ENCODE results near the gene ASPDH. TPM values are rescaled to one million over a fixed set of nuclear protein-coding genes. Genes with fewer than 3 reads are reported as not detected.
A peak's percentile ranks its signal among the peaks of the same experiment; 100 is the strongest.

ASPDH gene
- total RNA-seq, 1 donor from 2014 or later = not detected

GRCh38 chr19:50488389-50489194, 25.1 kb downstream of the ASPDH start:
- no peaks in the 10 kb centered on the region for H3K36me3 ChIP-seq (ENCODE audit: control insufficient read depth, insufficient read depth, low read length)
- H3K27me3 ChIP-seq (ENCODE audit: control insufficient read depth, insufficient read depth, low read length) = peaks cover 53% of the 10 kb centered on the region
- TF ChIP-seq CTCF (IDR thresholded peaks at IDR 0.05; ENCODE audit: insufficient read depth, low read length, poor library complexity, severe bottlenecking) = no peak
- H3K4me3 ChIP-seq (ENCODE audit: low read depth, low read length) = no peak overlapping the region
- DNase-seq (ENCODE audit: low read depth) = no peak

DNA sequence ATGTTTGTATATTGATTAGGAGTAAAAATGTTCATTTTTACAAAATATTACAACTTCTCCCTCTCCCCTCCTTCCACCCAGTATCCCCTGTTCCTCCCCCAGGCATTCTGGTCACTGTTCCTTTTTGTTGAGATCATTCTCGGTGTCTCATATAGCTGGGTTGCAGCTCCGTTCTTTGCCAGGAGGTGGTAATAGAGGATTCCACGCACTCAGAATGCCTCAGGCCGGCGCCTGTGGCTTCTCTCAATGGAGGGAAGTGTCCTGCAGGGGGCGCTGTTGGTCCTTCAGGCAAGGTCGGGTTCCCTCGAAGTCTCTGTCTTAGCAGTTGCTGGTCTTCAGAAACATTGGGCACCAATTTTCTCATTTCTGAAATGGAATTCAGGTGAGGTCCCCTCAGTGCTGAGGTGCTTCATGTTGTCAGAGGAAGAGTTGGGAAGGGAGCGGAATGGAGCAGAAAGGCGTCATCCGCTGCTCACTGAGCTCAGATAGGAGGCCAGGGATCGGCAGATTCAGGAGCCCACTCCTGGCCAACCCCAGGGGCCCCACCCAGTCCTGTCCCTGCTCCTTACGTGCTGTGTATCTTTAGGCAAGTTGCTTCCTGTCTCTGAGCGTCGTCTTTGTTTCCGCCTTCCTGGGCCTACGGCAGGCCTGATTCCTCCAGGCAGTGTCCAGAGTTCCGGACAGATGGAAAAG, 26.7 kb downstream of the ASPDH start:
- DNase-seq (ENCODE audit: low read depth) = no peak
- H3K4me3 ChIP-seq (ENCODE audit: low read depth, low read length) = no peak overlapping the region
- peaks cover 40% of the 10 kb centered on the region for H3K27me3 ChIP-seq (ENCODE audit: control insufficient read depth, insufficient read depth, low read length)
- TF ChIP-seq CTCF (IDR thresholded peaks at IDR 0.05; ENCODE audit: insufficient read depth, low read length, poor library complexity, severe bottlenecking) = peak; percentile 52
- no peaks in the 10 kb centered on the region for H3K36me3 ChIP-seq (ENCODE audit: control insufficient read depth, insufficient read depth, low read length)

DNA sequence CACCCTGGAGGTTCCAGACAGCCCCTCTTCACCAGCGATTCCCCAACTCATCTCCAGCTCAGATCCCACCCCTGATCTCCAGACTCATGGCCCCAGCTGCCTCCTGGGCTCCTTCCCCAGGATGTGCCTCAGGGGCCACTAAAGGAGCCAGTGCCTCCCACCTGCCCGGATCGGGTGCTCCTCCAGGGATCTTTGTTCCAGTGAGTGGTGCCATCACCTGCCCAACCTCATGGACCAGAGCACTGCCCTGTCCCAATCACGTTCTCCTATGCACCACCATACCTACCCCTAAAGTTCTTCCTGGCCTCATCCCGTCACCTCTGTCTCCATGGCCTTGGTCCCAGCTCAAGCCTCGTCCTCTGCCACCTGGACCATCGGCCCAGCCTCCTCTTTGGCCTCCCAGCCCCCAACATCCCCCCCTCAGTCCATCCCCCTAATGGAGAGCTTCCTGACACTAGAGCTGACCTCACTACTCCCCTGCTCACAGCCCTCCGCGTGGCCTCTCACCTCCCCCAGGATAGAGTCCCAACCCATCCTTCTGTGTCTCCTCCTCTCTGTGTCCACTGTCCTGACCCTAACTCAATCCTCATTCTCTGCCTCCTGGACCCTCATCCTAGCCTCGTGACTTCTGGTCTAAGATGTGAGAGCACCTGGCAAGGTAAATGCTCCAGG, 28.3 kb downstream of the ASPDH start:
- no peak for TF ChIP-seq CTCF (IDR thresholded peaks at IDR 0.05; ENCODE audit: insufficient read depth, low read length, poor library complexity, severe bottlenecking)
- H3K4me3 ChIP-seq (ENCODE audit: low read depth, low read length) = no peak overlapping the region
- DNase-seq (ENCODE audit: low read depth) = no peak
- peaks cover 25% of the 10 kb centered on the region for H3K27me3 ChIP-seq (ENCODE audit: control insufficient read depth, insufficient read depth, low read length)
- no peaks in the 10 kb centered on the region for H3K36me3 ChIP-seq (ENCODE audit: control insufficient read depth, insufficient read depth, low read length)

DNA sequence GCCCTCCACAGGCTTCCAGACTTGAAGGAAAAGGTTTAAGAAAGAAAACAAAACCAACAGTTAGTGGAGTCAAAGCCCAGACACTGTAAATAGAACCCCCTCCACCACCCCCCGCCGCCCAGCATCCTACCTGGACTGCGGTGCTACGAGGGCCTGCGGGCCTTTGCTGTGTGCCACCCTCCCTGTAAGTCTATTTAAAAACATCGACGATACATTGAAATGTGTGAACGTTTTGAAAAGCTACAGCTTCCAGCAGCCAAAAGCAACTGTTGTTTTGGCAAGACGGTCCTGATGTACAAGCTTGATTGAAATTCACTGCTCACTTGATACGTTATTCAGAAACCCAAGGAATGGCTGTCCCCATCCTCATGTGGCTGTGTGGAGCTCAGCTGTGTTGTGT, 30.8 kb downstream of the ASPDH start:
- H3K4me3 ChIP-seq (ENCODE audit: low read depth, low read length) = no peak overlapping the region
- peaks cover 9% of the 10 kb centered on the region for H3K27me3 ChIP-seq (ENCODE audit: control insufficient read depth, insufficient read depth, low read length)
- no peak for TF ChIP-seq CTCF (IDR thresholded peaks at IDR 0.05; ENCODE audit: insufficient read depth, low read length, poor library complexity, severe bottlenecking)
- H3K36me3 ChIP-seq (ENCODE audit: control insufficient read depth, insufficient read depth, low read length) = no peaks in the 10 kb centered on the region
- DNase-seq (ENCODE audit: low read depth) = no peak

- Histone ChIP-seq H3K36me3 (ENCODE audit: control insufficient read depth, insufficient read depth, low read length) (no peaks in the 10 kb centered on the region), H3K27me3 (ENCODE audit: control insufficient read depth, insufficient read depth, low read length) (peaks cover 4% of the 10 kb centered on the region), H3K4me3 (ENCODE audit: low read depth, low read length) (no peak overlapping the region)
- TF ChIP-seq CTCF (IDR thresholded peaks at IDR 0.05; ENCODE audit: insufficient read depth, low read length, poor library complexity, severe bottlenecking) = no peak
- no peak for DNase-seq (ENCODE audit: low read depth)
These were observed 31.4 kb downstream of the ASPDH start for GRCh38 chr19:50482271-50482855.

Measured in kidney epithelial cell (primary cell).